GM19324 (cell line): ENCODE data around the gene MRPL33.

Experiments
- ATAC-seq: cut with Tn5 transposase; IDR thresholded peaks from one replicate; pipeline ENCODE4 v1.9.1; 2021; ENCODE audit warnings: mild to moderate bottlenecking, moderate library complexity; ENCODE audit not compliant: unreplicated experiment, low FRiP score

MRPL33 gene

DNA sequence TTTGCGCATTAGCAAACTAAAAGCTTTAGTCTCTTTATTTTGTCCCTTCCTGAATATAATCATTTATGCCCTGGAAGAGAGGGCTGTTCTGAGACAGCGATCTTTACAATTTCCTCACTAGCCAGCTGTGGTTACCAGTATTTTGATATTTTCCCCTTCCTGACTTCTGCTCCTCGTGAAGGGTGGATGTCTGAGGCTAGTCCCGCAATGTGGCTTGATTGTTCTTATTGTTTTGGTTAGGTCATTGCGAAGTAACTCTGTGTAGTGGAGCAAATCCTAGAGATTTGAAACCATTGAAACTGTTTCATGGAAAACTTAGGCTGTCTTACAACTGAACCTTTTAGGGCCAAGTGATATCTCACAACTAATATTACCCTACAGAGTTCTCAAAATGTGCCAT, 2.4 kb downstream of the MRPL33 start:
- ATAC-seq, result no peak

DNA sequence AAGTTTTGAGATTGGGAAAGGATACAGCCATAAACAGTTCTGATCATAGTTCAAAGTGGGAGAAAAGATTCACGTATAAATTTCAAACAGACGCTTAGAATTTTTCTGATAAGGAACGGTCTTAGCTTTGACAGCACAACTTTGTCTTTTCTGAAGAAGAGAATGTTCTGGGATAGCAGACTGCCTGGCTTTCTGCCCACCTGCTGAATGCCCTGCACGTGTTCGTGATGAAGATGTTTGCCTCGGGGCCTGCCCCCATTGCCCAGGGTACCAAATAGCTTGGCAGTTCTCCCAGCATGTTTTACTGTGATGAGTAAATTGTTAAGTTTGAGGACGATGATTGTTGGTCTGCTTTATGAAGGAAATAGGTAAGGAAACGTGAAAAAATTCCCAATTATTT, 4.6 kb downstream of the MRPL33 start:
- ATAC-seq, result no peak

DNA sequence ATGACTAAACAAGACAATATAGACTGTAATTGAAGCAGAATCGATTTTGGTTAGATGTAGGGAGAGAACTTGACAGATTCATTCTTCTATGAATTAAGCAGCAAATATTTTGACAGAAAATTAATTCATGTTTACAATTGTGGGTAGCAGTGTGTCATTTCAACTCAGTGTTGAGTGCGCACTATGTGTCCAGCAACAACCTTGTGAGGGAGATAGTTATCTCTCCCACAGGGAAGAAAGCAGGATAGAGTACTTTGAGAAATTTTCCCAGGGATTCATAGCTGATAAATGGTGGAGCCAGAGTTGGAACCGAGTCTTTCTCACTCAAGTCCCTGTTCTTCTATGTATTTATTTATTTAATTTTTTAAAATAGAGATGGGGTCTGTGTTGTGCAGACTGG, 5.2 kb downstream of the MRPL33 start:
- no peak for ATAC-seq

DNA sequence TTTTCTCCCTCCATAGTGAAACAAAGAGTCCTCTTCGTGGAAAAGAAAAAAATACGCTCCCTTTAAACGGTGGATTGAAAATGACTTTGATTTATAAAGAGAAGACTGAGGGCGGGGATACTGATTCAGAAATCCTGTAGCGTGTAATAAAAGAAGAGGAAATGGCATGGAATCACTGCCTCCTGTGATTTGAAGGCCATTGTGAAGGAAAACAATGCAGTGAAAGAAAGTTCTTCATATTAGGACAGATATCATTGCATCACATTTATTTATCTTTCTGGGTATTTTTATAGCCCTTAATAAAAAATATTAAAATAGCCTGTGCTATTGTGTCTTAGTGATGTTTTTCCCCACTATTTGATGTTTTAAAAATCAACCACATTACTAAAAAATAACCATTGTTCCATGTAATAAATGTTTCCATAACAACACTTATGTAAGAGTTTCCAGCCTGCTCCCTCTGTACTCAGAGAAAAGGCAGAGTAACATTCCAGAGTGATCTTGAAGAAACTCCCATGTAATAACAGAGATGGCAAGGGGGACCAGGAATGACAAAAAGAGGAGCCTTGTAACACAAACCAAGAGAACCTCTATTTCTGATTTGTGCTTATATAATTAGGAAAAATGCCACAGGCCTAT, 8.0 kb downstream of the MRPL33 start:
- no peak for ATAC-seq

DNA sequence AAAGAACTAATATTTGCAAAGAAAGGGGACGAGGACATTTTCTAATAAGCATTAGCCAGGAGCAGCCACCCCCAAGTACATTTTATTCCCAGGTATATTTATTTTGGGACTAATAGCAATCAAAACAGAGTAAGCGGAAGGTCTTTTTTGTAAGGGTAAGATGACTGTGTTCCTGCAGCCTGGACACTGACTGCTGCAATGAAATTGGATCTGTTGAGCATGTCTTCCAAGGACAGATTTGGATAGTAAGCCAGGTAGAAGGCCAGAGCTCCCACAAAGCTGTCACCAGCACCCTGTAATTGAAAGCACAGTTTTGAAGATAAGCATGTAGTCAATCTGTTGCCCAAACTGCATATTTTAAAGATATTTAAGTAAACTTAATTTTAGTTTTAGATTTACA, 10.0 kb downstream of the MRPL33 start:
- ATAC-seq, result no peak

DNA sequence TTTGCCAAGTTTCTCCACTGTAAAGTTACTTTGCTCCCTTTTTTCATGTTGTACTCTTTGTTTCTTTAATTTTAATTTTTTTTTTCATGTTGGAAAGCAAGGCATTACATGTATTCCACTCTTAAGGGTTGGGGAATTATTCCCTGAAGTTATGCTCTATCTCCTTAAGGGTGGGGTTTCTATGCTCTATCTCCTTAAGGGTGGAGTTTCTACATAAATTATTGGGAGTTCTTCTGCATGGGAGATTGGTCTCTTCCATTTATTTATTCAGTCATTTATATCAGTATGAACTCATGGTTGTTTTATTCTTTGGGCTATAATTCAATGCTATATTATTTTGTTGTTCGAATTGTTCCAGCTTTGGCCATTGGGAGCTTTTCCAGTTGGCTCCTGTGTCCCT, 11.2 kb downstream of the MRPL33 start:
- ATAC-seq, result no peak

DNA sequence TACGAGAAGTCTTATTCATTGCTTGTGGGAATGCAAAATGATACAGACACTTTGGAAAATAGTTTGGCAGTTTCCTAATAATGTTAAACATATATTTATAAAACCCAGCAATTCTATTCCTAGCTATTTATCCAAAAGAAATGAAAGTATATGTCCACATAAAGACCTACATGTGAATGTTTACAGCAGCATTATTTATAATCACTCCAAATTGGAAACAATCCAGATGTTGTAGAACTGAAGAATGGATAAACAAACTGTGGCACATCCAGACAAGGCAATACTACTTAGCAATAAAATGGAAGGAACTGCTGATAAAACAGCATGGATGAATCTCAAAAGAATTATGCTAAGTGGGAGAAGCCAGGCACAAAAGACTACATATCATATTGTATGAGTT, 19.3 kb downstream of the MRPL33 start:
- ATAC-seq, result no peak

DNA sequence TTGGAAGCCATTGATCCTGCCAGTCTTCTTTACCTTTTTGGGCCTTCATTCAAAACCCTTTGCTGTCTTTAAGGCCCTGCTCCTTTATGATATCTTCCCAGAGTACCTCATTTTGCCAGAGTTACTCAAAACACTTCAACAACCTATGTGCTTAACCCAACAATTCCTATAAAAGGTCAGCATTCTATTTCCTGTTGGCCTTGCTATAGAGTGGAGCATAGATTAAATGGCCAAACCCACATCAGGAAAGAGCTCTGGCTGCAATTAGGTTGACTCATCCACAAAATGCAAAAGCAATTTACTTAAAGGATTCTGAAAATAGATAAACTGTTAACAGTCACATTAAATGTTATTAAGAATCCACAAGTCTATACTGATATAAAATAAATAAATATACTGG, 21.2 kb downstream of the MRPL33 start:
- no peak for ATAC-seq

DNA sequence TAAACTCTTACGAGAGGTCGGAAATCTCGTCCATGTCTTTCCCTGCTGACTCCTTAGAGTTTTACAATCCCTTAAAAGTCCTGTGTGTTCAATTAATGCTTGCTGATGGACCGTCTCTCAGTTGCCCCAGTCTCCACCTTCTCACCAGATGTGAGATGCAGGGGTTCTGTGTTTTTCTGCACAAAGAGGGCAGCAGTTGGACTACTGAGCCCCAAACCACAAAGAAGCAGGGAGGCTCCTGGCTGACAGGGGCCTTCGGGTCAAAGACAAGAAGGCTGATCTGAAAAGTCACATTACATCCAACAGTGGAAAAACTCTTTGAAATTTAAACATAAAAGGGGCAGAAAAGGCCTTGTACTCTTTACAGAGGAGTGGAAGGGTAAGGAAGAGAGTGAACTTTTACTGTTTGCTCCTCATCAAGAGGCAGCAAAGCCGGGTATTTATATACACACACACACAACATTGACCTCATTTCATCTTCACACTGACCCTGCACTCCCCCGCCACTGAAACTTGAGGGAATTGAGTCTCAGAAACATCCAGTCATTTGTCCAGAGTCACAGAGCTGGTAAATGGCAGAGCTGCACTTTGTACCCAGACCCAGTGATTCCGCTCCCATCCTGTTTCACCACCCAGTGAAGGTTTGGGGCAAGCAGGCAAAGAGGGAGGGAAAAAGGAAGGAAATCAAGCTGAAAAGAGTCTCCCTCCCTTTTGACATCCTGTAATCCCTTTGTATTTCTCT, 23.7 kb downstream of the MRPL33 start:
- no peak for ATAC-seq

DNA sequence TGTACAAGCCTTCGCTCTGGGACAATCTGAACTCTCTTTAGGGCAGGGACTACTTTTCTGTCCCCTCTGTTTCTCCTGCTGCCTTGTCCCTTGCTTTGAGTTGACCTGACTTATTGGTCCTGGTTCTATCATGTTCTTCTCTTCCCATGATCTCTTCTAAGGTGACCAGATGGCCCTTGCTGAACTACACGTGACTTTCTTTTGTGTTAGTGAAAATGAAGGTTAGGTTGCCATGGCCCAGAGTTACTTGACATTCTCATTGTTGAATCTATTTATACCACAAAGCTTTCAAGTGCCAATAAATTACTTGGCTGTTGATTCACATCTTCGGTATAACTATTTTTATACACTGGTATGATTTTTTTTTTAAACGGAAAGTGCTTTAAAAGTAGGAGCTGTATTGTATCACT, 24.4 kb downstream of the MRPL33 start:
- ATAC-seq, result no peak

DNA sequence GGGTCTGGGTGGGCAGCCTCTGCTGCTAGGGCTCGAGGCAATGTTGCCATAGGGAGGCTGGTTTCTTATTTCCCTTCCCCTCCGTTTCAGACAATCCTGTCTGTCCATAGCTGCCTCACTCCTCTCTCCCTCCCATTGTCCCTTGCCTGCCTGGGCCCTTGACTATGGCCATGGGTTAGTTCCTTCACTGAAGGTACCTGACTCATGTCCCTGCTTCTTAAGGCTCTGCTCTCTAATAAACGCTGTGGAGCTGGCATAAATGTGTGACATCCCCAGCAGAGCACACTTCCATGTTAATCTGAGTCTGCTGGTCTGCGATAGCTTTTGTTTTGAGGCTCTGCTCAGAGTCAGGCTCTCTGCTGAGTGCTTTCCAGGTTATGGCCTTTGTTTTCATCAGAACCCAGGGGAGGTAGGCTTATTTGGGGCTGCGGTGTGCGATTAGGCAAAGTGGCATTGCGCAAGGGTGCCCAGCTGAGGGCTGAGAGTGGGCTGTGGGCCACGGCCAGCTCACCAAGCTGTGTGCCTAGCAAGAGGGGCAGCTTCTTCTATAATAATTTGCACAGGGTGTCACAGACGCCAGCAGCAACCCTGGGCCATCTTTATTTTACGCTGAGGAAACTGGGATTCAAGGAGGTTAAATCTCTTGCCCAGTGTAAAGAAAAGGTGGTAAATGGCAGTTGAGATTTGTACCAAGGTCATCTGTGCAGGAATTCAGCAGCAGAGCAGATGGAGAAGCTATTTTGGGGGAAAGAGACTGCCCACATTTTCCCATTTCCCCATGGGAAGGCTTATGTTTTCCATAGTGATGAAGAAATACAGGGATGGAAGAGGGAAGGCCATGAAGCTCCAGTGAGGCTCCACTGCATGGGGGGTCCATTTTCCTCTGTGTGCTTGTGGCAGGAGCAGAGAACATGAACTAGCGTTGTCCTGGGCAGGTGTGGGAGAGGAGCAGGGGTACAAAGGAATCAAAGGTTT, 25.6 kb downstream of the MRPL33 start:
- ATAC-seq, result no peak

DNA sequence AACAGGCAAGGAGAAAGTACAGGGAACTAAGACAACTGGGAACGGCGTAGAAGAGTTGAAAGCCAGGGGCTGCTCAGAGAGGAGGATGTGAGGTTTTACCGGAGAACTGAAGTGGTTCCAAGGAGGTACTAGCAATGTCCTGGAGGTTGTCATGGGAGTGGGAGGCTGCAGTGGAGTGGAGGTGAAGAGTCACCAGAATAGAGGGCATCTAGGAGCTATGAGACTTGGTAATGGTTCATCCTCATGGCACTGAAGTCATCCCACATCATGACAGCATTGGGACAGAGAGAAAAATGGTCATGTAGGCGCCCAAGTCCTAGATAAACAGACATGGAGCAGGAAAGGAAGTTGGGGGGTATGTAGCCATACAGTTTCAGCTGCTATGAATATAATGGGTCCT, 26.3 kb downstream of the MRPL33 start:
- no peak for ATAC-seq

DNA sequence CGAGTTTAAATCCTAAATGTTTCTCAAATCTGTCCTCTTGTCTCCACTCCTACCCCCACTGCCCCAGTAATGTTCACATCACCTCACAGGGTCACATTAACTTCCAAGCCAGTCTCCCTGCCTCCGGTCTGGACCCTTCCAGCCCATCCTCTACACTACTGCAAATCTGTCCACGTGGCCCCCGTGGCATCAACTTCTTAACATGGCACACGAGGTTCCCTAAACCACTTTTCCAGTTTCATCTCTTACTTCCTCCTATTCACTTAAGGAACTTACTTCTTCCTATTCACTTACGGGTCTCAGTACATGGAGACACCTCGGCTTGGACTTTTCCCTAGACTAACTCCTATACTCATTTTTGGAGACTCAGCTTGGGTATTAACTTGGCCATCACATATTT, 27.0 kb downstream of the MRPL33 start:
- ATAC-seq, result no peak

DNA sequence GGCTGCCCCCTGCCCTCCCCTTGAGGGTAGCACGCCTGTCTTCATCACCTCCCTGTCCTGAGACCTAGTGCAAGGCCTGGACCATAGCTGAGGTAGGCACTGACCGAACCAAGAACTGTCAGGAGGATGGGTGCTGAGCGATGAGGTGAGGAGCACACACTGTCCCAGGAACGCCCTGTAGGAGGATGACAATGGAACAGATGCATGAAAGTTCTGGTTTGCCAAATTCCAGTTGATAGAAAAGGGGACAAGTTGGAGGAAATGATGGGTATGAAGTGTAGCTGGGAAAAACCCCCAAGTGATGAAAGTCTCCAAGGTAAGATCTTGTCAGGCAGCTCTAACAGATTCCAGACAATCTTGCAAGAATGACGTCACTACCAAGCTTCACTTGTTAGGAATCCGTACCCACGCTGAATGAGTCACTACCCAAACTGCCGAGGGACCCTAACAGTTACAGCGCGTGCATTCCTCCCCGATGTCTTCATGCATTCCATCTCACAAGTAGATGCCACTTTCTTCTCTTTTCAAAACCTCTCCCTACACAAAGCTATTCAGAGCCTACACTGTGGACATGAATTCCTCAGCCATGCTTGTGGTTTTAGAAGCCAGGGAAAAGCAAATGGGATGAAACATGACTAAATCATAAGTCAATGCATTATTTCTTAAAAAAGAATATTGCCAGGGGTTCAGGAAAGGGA, 27.6 kb downstream of the MRPL33 start:
- ATAC-seq, result no peak

DNA sequence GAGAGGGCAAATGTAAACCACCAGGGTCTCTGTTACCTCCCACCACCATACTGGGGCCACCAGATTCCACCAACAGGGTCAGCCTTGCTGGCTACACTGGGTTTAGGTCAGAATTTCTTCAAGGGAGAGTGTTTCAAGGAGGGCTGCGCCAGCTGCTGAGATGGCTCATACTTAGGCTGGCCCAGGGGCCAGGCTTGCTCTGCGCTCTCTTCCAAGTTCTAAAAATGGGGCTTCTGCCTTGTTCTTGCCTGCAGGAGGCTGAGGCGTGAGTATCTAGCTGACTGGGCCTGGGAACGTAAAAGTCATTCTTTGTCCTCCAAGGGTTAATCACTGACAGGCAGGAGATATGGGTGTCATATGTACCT, 28.1 kb downstream of the MRPL33 start:
- no peak for ATAC-seq

DNA sequence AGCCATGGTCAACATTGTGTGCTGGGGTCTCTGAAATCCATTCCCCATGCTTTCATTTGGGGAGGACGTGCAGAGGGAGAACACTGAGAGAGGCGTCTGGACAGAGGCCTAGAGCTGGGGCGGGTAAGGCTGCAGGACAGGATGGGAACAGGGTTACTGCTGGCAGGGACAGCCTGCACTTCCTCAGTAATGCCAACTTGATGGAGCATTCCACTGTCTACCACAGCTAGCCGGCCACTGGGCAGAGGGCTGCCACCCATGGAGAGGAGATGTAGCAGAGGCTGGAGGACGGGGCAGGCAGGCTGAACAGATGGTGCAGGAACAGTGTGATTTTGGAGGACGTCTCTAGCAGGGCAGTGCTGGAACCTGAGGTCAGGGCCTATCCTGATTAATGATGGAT, 29.3 kb downstream of the MRPL33 start:
- no peak for ATAC-seq

DNA sequence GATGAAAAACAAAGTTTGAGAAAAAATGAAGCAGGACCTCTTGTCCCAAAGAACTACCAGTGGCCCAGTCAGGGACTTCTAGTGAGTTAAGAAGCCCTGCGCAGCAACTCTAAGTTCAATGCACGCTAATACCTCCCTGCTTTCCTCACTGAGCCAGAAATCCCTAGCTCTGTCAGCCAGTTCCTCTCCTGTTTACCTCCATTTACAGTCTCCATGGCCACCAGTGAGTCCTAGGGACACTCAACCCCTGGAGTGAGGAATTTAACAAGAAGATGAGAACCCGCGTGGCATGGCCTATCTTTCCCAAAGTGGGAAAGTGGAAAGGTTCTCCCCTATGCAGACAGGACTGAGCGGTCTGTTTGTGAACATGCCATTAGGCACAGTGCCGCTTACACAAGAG, 31.0 kb downstream of the MRPL33 start:
- no peak for ATAC-seq

DNA sequence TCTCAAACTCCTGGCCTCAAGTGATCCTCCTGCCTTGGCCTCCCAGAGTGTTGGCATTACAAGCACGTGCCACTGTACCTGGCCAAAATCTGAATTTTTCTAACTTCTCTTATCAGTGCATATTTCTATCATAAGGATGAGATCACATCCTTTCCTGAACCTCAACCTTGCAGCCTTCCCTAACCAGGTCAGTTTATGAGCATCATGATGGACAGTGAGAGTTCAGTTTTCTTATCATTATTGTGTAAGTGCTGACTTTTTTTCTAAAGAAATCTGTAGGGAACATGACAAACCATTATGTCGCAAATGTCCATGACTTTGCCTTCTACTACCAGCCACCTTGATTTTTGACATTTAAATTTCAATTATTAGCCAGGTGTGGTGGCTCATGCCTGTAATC, 31.5 kb downstream of the MRPL33 start:
- no peak for ATAC-seq

DNA sequence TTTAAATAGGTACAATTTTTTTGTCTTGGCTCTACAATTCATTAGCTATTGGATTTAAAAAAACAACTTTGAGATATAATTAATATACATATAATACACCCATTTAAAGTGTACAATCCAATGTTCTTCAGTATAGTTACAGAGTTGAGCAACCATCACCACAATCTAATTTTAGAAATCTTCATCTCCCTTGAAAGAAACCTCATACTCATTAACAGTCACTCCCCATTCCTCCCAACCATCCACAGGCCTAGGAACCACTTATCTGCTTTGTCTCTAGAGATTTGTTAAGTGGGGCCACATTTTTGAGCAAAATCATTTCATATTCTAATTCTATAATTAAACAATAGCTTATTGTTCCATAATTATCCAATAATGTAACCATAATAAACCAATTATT, 32.6 kb downstream of the MRPL33 start:
- no peak for ATAC-seq

DNA sequence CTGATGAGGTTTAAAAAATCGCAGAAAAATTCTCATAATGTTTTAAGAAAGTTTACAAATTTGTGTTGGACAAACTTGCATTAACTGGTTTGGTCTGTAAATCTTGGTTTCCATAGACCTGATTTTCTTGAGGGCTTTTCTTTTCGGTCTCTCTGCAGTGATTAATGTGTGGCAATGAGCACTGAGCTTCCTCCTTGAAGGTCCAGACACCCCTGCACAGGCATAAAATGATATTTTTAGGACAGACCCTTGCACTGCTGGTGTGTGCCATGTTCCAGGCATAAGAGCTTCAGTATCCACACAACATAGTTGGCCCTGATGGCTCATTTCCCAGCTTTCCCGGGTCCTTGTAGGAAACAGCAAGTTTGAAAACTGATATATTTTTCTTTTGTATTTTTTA, 33.7 kb downstream of the MRPL33 start:
- ATAC-seq, result no peak
